ENCODE measurements around the gene PAPSS2.

Gene PAPSS2

GRCh38 chr10:87782721-87783120 lies 123.0 kb downstream of the PAPSS2 start:
- Histone ChIP-seq H3K27ac (ENCODE audit: low read length) (no peak overlapping the region), H3K4me1 (ENCODE audit: control insufficient read depth, low read depth, low read length) (no peaks in the 10 kb centered on the region), H3K36me3 (ENCODE audit: control insufficient read depth, low read depth, low read length) (peaks cover 34% of the 10 kb centered on the region), H3K4me3 (ENCODE audit: low read length) (no peak overlapping the region), H3K27me3 (ENCODE audit: control insufficient read depth, insufficient read depth, low read length) (no peaks in the 10 kb centered on the region), H3K9ac (ENCODE audit: low read length) (no peak overlapping the region), H3K9me3 (ENCODE audit: control insufficient read depth, low read depth, low read length) (no peaks in the 10 kb centered on the region)

GRCh38 chr10:87786421-87786820 lies 126.7 kb downstream of the PAPSS2 start:
- H3K4me1 ChIP-seq (ENCODE audit: control insufficient read depth, low read depth, low read length) = no peaks in the 10 kb centered on the region
- no peaks in the 10 kb centered on the region for H3K27me3 ChIP-seq (ENCODE audit: control insufficient read depth, insufficient read depth, low read length)
- peaks cover 42% of the 10 kb centered on the region for H3K36me3 ChIP-seq (ENCODE audit: control insufficient read depth, low read depth, low read length)
- H3K27ac ChIP-seq (ENCODE audit: low read length) = no peak overlapping the region
- no peak overlapping the region for H3K4me3 ChIP-seq (ENCODE audit: low read length)
- no peaks in the 10 kb centered on the region for H3K9me3 ChIP-seq (ENCODE audit: control insufficient read depth, low read depth, low read length)
- no peak overlapping the region for H3K9ac ChIP-seq (ENCODE audit: low read length)

GRCh38 chr10:87790185-87790584 lies 130.5 kb downstream of the PAPSS2 start:
- Histone ChIP-seq H3K9me3 (ENCODE audit: control insufficient read depth, low read depth, low read length) (no peaks in the 10 kb centered on the region), H3K4me3 (ENCODE audit: low read length) (no peak overlapping the region), H3K27ac (ENCODE audit: low read length) (no peak overlapping the region), H3K4me1 (ENCODE audit: control insufficient read depth, low read depth, low read length) (peaks cover 6% of the 10 kb centered on the region), H3K9ac (ENCODE audit: low read length) (no peak overlapping the region), H3K27me3 (ENCODE audit: control insufficient read depth, insufficient read depth, low read length) (no peaks in the 10 kb centered on the region), H3K36me3 (ENCODE audit: control insufficient read depth, low read depth, low read length) (peaks cover 29% of the 10 kb centered on the region)

GRCh38 chr10:87794285-87794684 lies 134.6 kb downstream of the PAPSS2 start:
- H3K27ac ChIP-seq (ENCODE audit: low read length) = no peak overlapping the region
- no peak overlapping the region for H3K9ac ChIP-seq (ENCODE audit: low read length)
- peaks cover 3% of the 10 kb centered on the region for H3K9me3 ChIP-seq (ENCODE audit: control insufficient read depth, low read depth, low read length)
- no peak overlapping the region for H3K4me3 ChIP-seq (ENCODE audit: low read length)
- H3K36me3 ChIP-seq (ENCODE audit: control insufficient read depth, low read depth, low read length) = peaks cover 31% of the 10 kb centered on the region
- H3K4me1 ChIP-seq (ENCODE audit: control insufficient read depth, low read depth, low read length) = peaks cover 6% of the 10 kb centered on the region
- H3K27me3 ChIP-seq (ENCODE audit: control insufficient read depth, insufficient read depth, low read length) = no peaks in the 10 kb centered on the region
